Measurements from ENCODE around the gene DCP1B. TPM values are rescaled to one million over a fixed set of nuclear protein-coding genes. Genes with fewer than 3 reads are reported as not detected.
A peak's percentile ranks its signal among the peaks of the same experiment; 100 is the strongest.

Gene DCP1B
- total and polyA plus RNA-seq, 2 experiments from 2014 or later: 16.5 to 18.1 TPM

GRCh38 chr12:1978078-1978862, 26.0 kb downstream of the DCP1B start:
- 73 to 77% methylated on average over 4 of the region's 4 CpGs for WGBS, 2 experiments (ENCODE audit: low coverage in 1 of 2, low lambda C conversion rate in 2 of 2, missing lambda C conversion rate in 2 of 2)
- no peaks in the 10 kb centered on the region for H4K20me1 ChIP-seq (ENCODE audit: insufficient read depth)
- no peak overlapping the region for H3K4me3 ChIP-seq
- DNase-seq: no peak
- H3K9me2 ChIP-seq (ENCODE audit: insufficient read depth): no peaks in the 10 kb centered on the region
- no peak overlapping the region for H3K27ac ChIP-seq
- no peak for TF ChIP-seq EZH2 (IDR thresholded peaks at IDR 0.05; ENCODE audit: insufficient read depth, poor library complexity, severe bottlenecking)
- TF ChIP-seq EZH2phosphoT487 (IDR thresholded peaks at IDR 0.05; ENCODE audit: insufficient read depth, low read depth): no peak
- H3F3A ChIP-seq (ENCODE audit: insufficient read depth): peaks cover 5% of the 10 kb centered on the region; the same call in 1 of the 2 replicates
- no peaks in the 10 kb centered on the region for H3K27me3 ChIP-seq (replicated peaks; ENCODE audit: insufficient read depth)
- H3K9me3 ChIP-seq (ENCODE audit: low read depth): no peaks in the 10 kb centered on the region
- no peak overlapping the region for H2AFZ ChIP-seq
- H3K79me2 ChIP-seq (ENCODE audit: insufficient read depth): no peaks in the 10 kb centered on the region
- no peak overlapping the region for H3K4me2 ChIP-seq (ENCODE audit: unreplicated experiment)
- H3K4me1 ChIP-seq (ENCODE audit: insufficient read depth): peaks cover 14% of the 10 kb centered on the region
- no peak overlapping the region for H3K9ac ChIP-seq
- in situ Hi-C loops (cut with MboI): no loop called here
- peaks cover 2% of the 10 kb centered on the region; the same call in 1 of the 2 replicates for H3K36me3 ChIP-seq (ENCODE audit: low read depth)

- TF ChIP-seq EZH2 (IDR thresholded peaks at IDR 0.05; ENCODE audit: insufficient read depth, poor library complexity, severe bottlenecking) (no peak), EZH2phosphoT487 (IDR thresholded peaks at IDR 0.05; ENCODE audit: insufficient read depth, low read depth) (no peak)
- Histone ChIP-seq H3K27ac (no peak overlapping the region), H3K4me3 (no peak overlapping the region), H3K36me3 (ENCODE audit: low read depth) (no peaks in the 10 kb centered on the region), H4K20me1 (ENCODE audit: insufficient read depth) (no peaks in the 10 kb centered on the region), H3K4me1 (ENCODE audit: insufficient read depth) (peaks cover 21% of the 10 kb centered on the region), H3K79me2 (ENCODE audit: insufficient read depth) (no peaks in the 10 kb centered on the region), H3K9me2 (ENCODE audit: insufficient read depth) (no peaks in the 10 kb centered on the region), H2AFZ (no peak overlapping the region), H3K4me2 (ENCODE audit: unreplicated experiment) (no peak overlapping the region), H3F3A (ENCODE audit: insufficient read depth) (peaks cover 8% of the 10 kb centered on the region), H3K27me3 (replicated peaks; ENCODE audit: insufficient read depth) (no peaks in the 10 kb centered on the region), H3K9me3 (ENCODE audit: low read depth) (no peaks in the 10 kb centered on the region), H3K9ac (no peak overlapping the region)
- WGBS, 2 experiments (ENCODE audit: low coverage in 1 of 2, low lambda C conversion rate in 2 of 2, missing lambda C conversion rate in 2 of 2): 8 to 10% methylated on average over 1 of the region's 1 CpG
- peak; percentile 30 for DNase-seq
- in situ Hi-C loops (cut with MboI): no loop called here
These were observed 26.7 kb downstream of the DCP1B start for GRCh38 chr12:1977588-1977987.

GRCh38 chr12:1977109-1977508, 27.1 kb downstream of the DCP1B start:
- in situ Hi-C loops (cut with MboI): no loop called here
- H3K79me2 ChIP-seq (ENCODE audit: insufficient read depth): no peaks in the 10 kb centered on the region
- no peak overlapping the region for H3K4me2 ChIP-seq (ENCODE audit: unreplicated experiment)
- no peaks in the 10 kb centered on the region for H3K9me2 ChIP-seq (ENCODE audit: insufficient read depth)
- H3K9ac ChIP-seq: no peak overlapping the region
- WGBS, 2 experiments (ENCODE audit: low coverage in 1 of 2, low lambda C conversion rate in 2 of 2, missing lambda C conversion rate in 2 of 2): 69% methylated on average over 6 of the region's 6 CpGs
- TF ChIP-seq EZH2 (IDR thresholded peaks at IDR 0.05; ENCODE audit: insufficient read depth, poor library complexity, severe bottlenecking) (no peak), EZH2phosphoT487 (IDR thresholded peaks at IDR 0.05; ENCODE audit: insufficient read depth, low read depth) (no peak)
- H3K4me1 ChIP-seq (ENCODE audit: insufficient read depth): peaks cover 26% of the 10 kb centered on the region
- no peaks in the 10 kb centered on the region for H4K20me1 ChIP-seq (ENCODE audit: insufficient read depth)
- no peak overlapping the region for H3K27ac ChIP-seq
- DNase-seq: no peak
- H3K27me3 ChIP-seq (replicated peaks; ENCODE audit: insufficient read depth): no peaks in the 10 kb centered on the region
- no peak overlapping the region for H2AFZ ChIP-seq
- H3K9me3 ChIP-seq (ENCODE audit: low read depth): no peaks in the 10 kb centered on the region
- no peak overlapping the region for H3K4me3 ChIP-seq
- peaks cover 13% of the 10 kb centered on the region for H3F3A ChIP-seq (ENCODE audit: insufficient read depth)
- H3K36me3 ChIP-seq (ENCODE audit: low read depth): no peaks in the 10 kb centered on the region

GRCh38 chr12:1974812-1975211, 29.4 kb downstream of the DCP1B start:
- Histone ChIP-seq H3K79me2 (ENCODE audit: insufficient read depth) (0 out of 2 replicates have a peak, but pooled peaks cover 13% of the 10 kb centered on the region), H3F3A (ENCODE audit: insufficient read depth) (peaks cover 17% of the 10 kb centered on the region), H3K4me2 (ENCODE audit: unreplicated experiment) (peak overlapping the region; percentile 6), H3K4me3 (no peak overlapping the region), H3K9me2 (ENCODE audit: insufficient read depth) (no peaks in the 10 kb centered on the region), H2AFZ (no peak overlapping the region), H3K27me3 (replicated peaks; ENCODE audit: insufficient read depth) (no peaks in the 10 kb centered on the region), H3K36me3 (ENCODE audit: low read depth) (0 out of 2 replicates have a peak, but pooled peaks cover 5% of the 10 kb centered on the region), H3K9ac (no peak overlapping the region), H3K9me3 (ENCODE audit: low read depth) (no peaks in the 10 kb centered on the region), H3K27ac (no peak overlapping the region), H4K20me1 (ENCODE audit: insufficient read depth) (no peaks in the 10 kb centered on the region), H3K4me1 (ENCODE audit: insufficient read depth) (peaks cover 34% of the 10 kb centered on the region)
- in situ Hi-C loops (cut with MboI): no loop called here
- 18 to 24% methylated on average over 1 of the region's 1 CpG for WGBS, 2 experiments (ENCODE audit: low coverage in 1 of 2, low lambda C conversion rate in 2 of 2, missing lambda C conversion rate in 2 of 2)
- DNase-seq: no peak
- TF ChIP-seq EZH2 (IDR thresholded peaks at IDR 0.05; ENCODE audit: insufficient read depth, poor library complexity, severe bottlenecking) (no peak), EZH2phosphoT487 (IDR thresholded peaks at IDR 0.05; ENCODE audit: insufficient read depth, low read depth) (no peak)
